Measurements from ENCODE around the gene TRAF7. TPM values are rescaled to one million over a fixed set of nuclear protein-coding genes. Genes with fewer than 3 reads are reported as not detected.

TRAF7 gene
- total RNA-seq, 1 donor: 56.1 TPM

DNA sequence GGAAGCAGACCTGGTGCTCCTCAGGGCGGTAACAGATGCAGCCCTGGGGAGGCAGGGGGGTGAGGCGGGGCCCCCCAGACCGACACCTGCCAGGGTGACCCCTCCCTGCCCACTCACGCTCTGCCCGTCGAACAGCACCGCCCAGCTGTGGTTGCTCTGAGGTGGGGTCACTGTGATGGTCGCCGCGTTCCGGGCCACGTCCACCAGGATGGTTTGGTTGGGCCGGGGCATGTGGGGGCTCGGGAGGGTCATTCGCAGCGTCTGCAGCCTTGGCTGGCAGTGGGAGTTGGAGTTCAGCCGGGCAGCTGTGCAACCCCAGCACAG is 54.4 kb downstream of the TRAF7 start:
- peaks cover 51% of the 10 kb centered on the region for H3K79me2 ChIP-seq (ENCODE audit: insufficient read depth, low read length)
- H2AFZ ChIP-seq (ENCODE audit: low read length): no peak overlapping the region
- H3K4me2 ChIP-seq (ENCODE audit: insufficient read depth, low read length): no peak overlapping the region
- H3K4me3 ChIP-seq (ENCODE audit: insufficient read depth, low read length): no peak overlapping the region
- no peak for TF ChIP-seq CTCF (IDR thresholded peaks at IDR 0.05; ENCODE audit: extremely low read depth, low read depth, low read length)
- no peak for DNase-seq (ENCODE audit: insufficient read length, low spot score, missing footprints)
- H3K27me3 ChIP-seq (ENCODE audit: insufficient read depth, low read length): no peaks in the 10 kb centered on the region
- H3K4me1 ChIP-seq (ENCODE audit: insufficient read depth, low read length): peaks cover 23% of the 10 kb centered on the region
- no peak overlapping the region for H3K27ac ChIP-seq (ENCODE audit: low read depth, low read length)
- H3K36me3 ChIP-seq (ENCODE audit: insufficient read depth, low read length): peaks cover 20% of the 10 kb centered on the region
- no peaks in the 10 kb centered on the region for H3K9me3 ChIP-seq (ENCODE audit: low read depth, low read length)
- no peaks in the 10 kb centered on the region for H4K20me1 ChIP-seq (ENCODE audit: insufficient read depth, low read length)

GRCh38 chr16:2210386-2211365 is 55.1 kb downstream of the TRAF7 start, which contains the start of gene BRICD5:
Gene BRICD5 (minus strand): TSS chr16:2210863. CDS start chr16:2210833, 30 bp downstream.
- no peak for TF ChIP-seq CTCF (IDR thresholded peaks at IDR 0.05; ENCODE audit: extremely low read depth, low read depth, low read length)
- peaks cover 20% of the 10 kb centered on the region for H3K36me3 ChIP-seq (ENCODE audit: insufficient read depth, low read length)
- peak; percentile 97 for DNase-seq (ENCODE audit: insufficient read length, low spot score, missing footprints)
- H3K27me3 ChIP-seq (ENCODE audit: insufficient read depth, low read length): no peaks in the 10 kb centered on the region
- no peak within 1 kb of the TSS for H3K27ac ChIP-seq (ENCODE audit: low read depth, low read length)
- H2AFZ ChIP-seq (ENCODE audit: low read length): no peak within 1 kb of the TSS
- no peak within 1 kb of the TSS for H3K4me2 ChIP-seq (ENCODE audit: insufficient read depth, low read length)
- H3K4me1 ChIP-seq (ENCODE audit: insufficient read depth, low read length): peaks cover 24% of the 10 kb centered on the region
- H3K79me2 ChIP-seq (ENCODE audit: insufficient read depth, low read length): peaks cover 49% of the 10 kb centered on the region
- no peaks in the 10 kb centered on the region for H3K9me3 ChIP-seq (ENCODE audit: low read depth, low read length)
- no peak within 1 kb of the TSS for H3K4me3 ChIP-seq (ENCODE audit: insufficient read depth, low read length)
- no peaks in the 10 kb centered on the region for H4K20me1 ChIP-seq (ENCODE audit: insufficient read depth, low read length)

GRCh38 chr16:2211923-2212347 is 56.4 kb downstream of the TRAF7 start:
- H3K36me3 ChIP-seq (ENCODE audit: insufficient read depth, low read length): peaks cover 19% of the 10 kb centered on the region
- H3K4me1 ChIP-seq (ENCODE audit: insufficient read depth, low read length): peaks cover 17% of the 10 kb centered on the region
- no peak overlapping the region for H3K4me3 ChIP-seq (ENCODE audit: insufficient read depth, low read length)
- no peaks in the 10 kb centered on the region for H3K27me3 ChIP-seq (ENCODE audit: insufficient read depth, low read length)
- DNase-seq (ENCODE audit: insufficient read length, low spot score, missing footprints): no peak
- no peak overlapping the region for H3K4me2 ChIP-seq (ENCODE audit: insufficient read depth, low read length)
- H4K20me1 ChIP-seq (ENCODE audit: insufficient read depth, low read length): no peaks in the 10 kb centered on the region
- peaks cover 39% of the 10 kb centered on the region for H3K79me2 ChIP-seq (ENCODE audit: insufficient read depth, low read length)
- no peak overlapping the region for H2AFZ ChIP-seq (ENCODE audit: low read length)
- no peak for TF ChIP-seq CTCF (IDR thresholded peaks at IDR 0.05; ENCODE audit: extremely low read depth, low read depth, low read length)
- no peak overlapping the region for H3K27ac ChIP-seq (ENCODE audit: low read depth, low read length)
- no peaks in the 10 kb centered on the region for H3K9me3 ChIP-seq (ENCODE audit: low read depth, low read length)

All from osteoblast (primary cell).